Hematopoietic multipotent progenitor cell treated with erythropoietin and hydrocortisone succinate and interleukin-3 and kit ligand, for 15 days (in vitro differentiated cells): ENCODE measurements around the gene CD84.
"Not testable (repeated sequence)": the region's sequence is repeated elsewhere in the genome, so short reads cannot be mapped to it uniquely, and the experiment has no call there.

ENCODE experiments used
- DNase-seq: peaks from one replicate; pipeline ENCODE4 v3.0.0-alpha.2; 2015; ENCODE audit warnings: low spot score

Gene CD84

GRCh38 chr1:160541622-160542302 lies 37.5 kb downstream of the CD84 start:
- no peak for DNase-seq

- no peak for DNase-seq
Measured at GRCh38 chr1:160540859-160541233, 38.5 kb downstream of the CD84 start.

- DNase-seq = peak; percentile 97
Measured at GRCh38 chr1:160539990-160540858, 39.1 kb downstream of the CD84 start.

- no peak for DNase-seq
Measured at GRCh38 chr1:160539684-160539989, 39.7 kb downstream of the CD84 start.

GRCh38 chr1:160538985-160539651 lies 40.2 kb downstream of the CD84 start:
- DNase-seq = peak; percentile 37

GRCh38 chr1:160537714-160538665 lies 41.3 kb downstream of the CD84 start:
- DNase-seq = no peak

GRCh38 chr1:160534823-160535605 lies 44.3 kb downstream of the CD84 start:
- DNase-seq = no peak

- not testable (repeated sequence) for DNase-seq
Measured at GRCh38 chr1:160532557-160532813, 46.8 kb downstream of the CD84 start.

GRCh38 chr1:160531809-160532556 lies 47.3 kb downstream of the CD84 start:
- DNase-seq = not testable (repeated sequence)

GRCh38 chr1:160529401-160529952 lies 49.8 kb downstream of the CD84 start:
- not testable (repeated sequence) for DNase-seq

- not testable (repeated sequence) for DNase-seq
Measured at GRCh38 chr1:160523789-160524188, 55.5 kb downstream of the CD84 start.

- DNase-seq = peak; percentile 33
Measured at GRCh38 chr1:160522622-160523345, 56.5 kb downstream of the CD84 start, which contains the start of gene SLAMF6. TSS of gene SLAMF6 (minus strand) at chr1:160523255. CDS start at chr1:160523192, 63 bp downstream.

GRCh38 chr1:160522136-160522535 lies 57.2 kb downstream of the CD84 start:
- DNase-seq = no peak

- no peak for DNase-seq
Measured at GRCh38 chr1:160521554-160521953, 57.7 kb downstream of the CD84 start.

- DNase-seq = no peak
Measured at GRCh38 chr1:160520999-160521398, 58.3 kb downstream of the CD84 start.

- no peak for DNase-seq
Measured at GRCh38 chr1:160520582-160520981, 58.7 kb downstream of the CD84 start.

- no peak for DNase-seq
Measured at GRCh38 chr1:160519642-160520435, 59.5 kb downstream of the CD84 start.

- DNase-seq = not testable (repeated sequence)
Measured at GRCh38 chr1:160517519-160517918, 61.8 kb downstream of the CD84 start.

- not testable (repeated sequence) for DNase-seq
Measured at GRCh38 chr1:160515908-160516307, 63.4 kb downstream of the CD84 start.
